ENCODE measurements around the gene RNASE8.

GRCh38 chr14:21088687-21089086 is 31.1 kb downstream of the RNASE8 start:
- TF ChIP-seq CTCF (conservative IDR thresholded peaks at IDR 0.05; ENCODE audit: low read length), result no peak
- no peak for TF ChIP-seq EZH2phosphoT487 (IDR thresholded peaks at IDR 0.05; ENCODE audit: borderline replicate concordance, low read depth, low read length)

All from OCI-LY7 (cell line).